Psoas muscle (tissue), 8 donors: Measurements from ENCODE around the gene CMC4. TPM values are rescaled to one million over a fixed set of nuclear protein-coding genes. Genes with fewer than 3 reads are reported as not detected.

ENCODE experiments used
- ATAC-seq, 4 donors: fragments of 200-7000 bp; cut with Tn5 transposase; one replicate each; pipeline ENCODE4 v1.9.1; 2020; ENCODE audit warnings: moderate library complexity in 3 of 4, mild to moderate bottlenecking in 2 of 4
- DNase-seq, 2 donors: peaks; one replicate each; pipeline ENCODE4 v3.0.0-alpha.2; 2020
- H3K27ac ChIP-seq: fragments of 200-600 bp; one replicate; pipeline ENCODE4 v1.8.0; 2022
- H3K27me3 ChIP-seq, 3 donors: fragments of 200-600 bp in 1 of 3; one replicate each; pipeline versions ENCODE4 v1.6.1 to v1.8.0; 2013 to 2022; ENCODE audit warnings: low read length in 2 of 3, mild to moderate bottlenecking in 2 of 3, moderate library complexity in 1 of 3; ENCODE audit not compliant: insufficient read depth in 3 of 3
- H3K36me3 ChIP-seq, 2 donors: fragments of 200-600 bp in 1 of 2; one replicate each; pipeline versions ENCODE4 v1.6.1 to v1.8.0; 2013 to 2022; ENCODE audit warnings: low read depth in 1 of 2, mild to moderate bottlenecking in 1 of 2, moderate library complexity in 1 of 2; ENCODE audit not compliant: insufficient read depth in 1 of 2
- H3K4me1 ChIP-seq: fragments of 200-600 bp; one replicate; pipeline ENCODE4 v1.8.0; 2022
- H3K4me3 ChIP-seq: fragments of 200-600 bp; one replicate; pipeline ENCODE4 v1.8.0; 2022; ENCODE audit warnings: mild to moderate bottlenecking
- H3K9me3 ChIP-seq: fragments of 200-600 bp; one replicate; pipeline ENCODE4 v1.8.0; 2022
- CTCF ChIP-seq: fragments of 200-600 bp; IDR thresholded peaks from one replicate; pipeline ENCODE4 v1.8.0; 2022; ENCODE audit warnings: antibody characterized with exemption
- WGBS, 3 donors: extraction: QIAGEN DNeasy Blood & Tissue Kit; methylation state at CpG; one replicate each; pipeline versions ENCODE4 v1.1.6 to v1.1.7; 2013; 5-methylcytosine and 5-hydroxymethylcytosine counted together
- intact Hi-C, 2 donors: fragments of 100-400 bp; cut with DNase I; formaldehyde crosslinking; loops; one replicate each; pipeline versions ENCODE4 v1.11.0 to v1.14.2; 2022
- polyA plus RNA-seq, 3 donors: library from polyadenylated mRNA; stranded (reverse); fragments of 200-250 nt; gene quantifications; one replicate each; pipeline ENCODE4 v1.2.3, GENCODE V29; 2013
- total RNA-seq, 4 donors: library from RNA; stranded (reverse); fragmentation: NEBNext Ultra II Directional in 2 of 4; extraction: Animal tissue kit (Norgen Biotek cat#: 25700) in 2 of 4; gene quantifications; one replicate each; pipeline versions ENCODE4 v1.2.1 to v1.2.4, GENCODE V29; 2021 to 2023
- donor health status: healthy with polysubstance abuse.
- donor health status: DM: no; HTN: no; CAD: no; lungs with moderate emphysema.
- donor health status: Bipolar disorder and iron deficiency.
- donor health status: healthy.
- donor health status: DM: yes; HTN: yes; CAD: no.
- donor health status: DM: no; HTN: no; CAD: no.
- donor health status: DM: no; HTN: no; CAD: no.
- donor health status: DM: yes; HTN: yes; CAD: no.

CMC4 gene
- total and polyA plus RNA-seq, 7 donors: 6.2 to 23.9 (median 12.5) TPM

- intact Hi-C loops: no loop called here
- Histone ChIP-seq H3K4me1 (no peaks in the 10 kb centered on the region), H3K27ac (no peak overlapping the region), H3K9me3 (no peaks in the 10 kb centered on the region), H3K4me3 (no peak overlapping the region), H3K36me3 (no peaks in the 10 kb centered on the region), H3K27me3 (no peaks in the 10 kb centered on the region)
- DNase-seq: no peak
- no peak for ATAC-seq
- 83 to 93% (median 90%) methylated on average over 6 of the region's 6 CpGs for WGBS, 3 donors
- no peak for TF ChIP-seq CTCF
Measured at GRCh38 chrX:155023907-155024833, 46.8 kb downstream of the CMC4 start.

- 11 to 22% (median 20%) methylated on average over 1 of the region's 1 CpG for WGBS, 3 donors
- intact Hi-C loops: no loop called here
- TF ChIP-seq CTCF: no peak
- ATAC-seq (no peak), DNase-seq (no peak)
- no peaks in the 10 kb centered on the region for H3K4me1 ChIP-seq
- no peaks in the 10 kb centered on the region for H3K9me3 ChIP-seq
- no peaks in the 10 kb centered on the region for H3K27me3 ChIP-seq
- no peaks in the 10 kb centered on the region for H3K36me3 ChIP-seq
- peak within 1 kb of the TSS; percentile 45 for H3K4me3 ChIP-seq
- H3K27ac ChIP-seq: peak within 1 kb of the TSS; percentile 33
Measured at GRCh38 chrX:155022585-155022984, 48.4 kb downstream of the CMC4 start, which contains the start of gene F8. Gene F8, minus strand, starts transcription at chrX:155022723. Its CDS starts 171 bp downstream, at chrX:155022552.

GRCh38 chrX:155020591-155020990, 50.3 kb downstream of the CMC4 start:
- no peaks in the 10 kb centered on the region for H3K4me1 ChIP-seq
- ATAC-seq (no peak), DNase-seq (no peak)
- 73 to 88% (median 88%) methylated on average over 3 of the region's 3 CpGs for WGBS, 3 donors
- H3K4me3 ChIP-seq: peak overlapping the region; percentile 45
- no peaks in the 10 kb centered on the region for H3K36me3 ChIP-seq
- H3K27me3 ChIP-seq: no peaks in the 10 kb centered on the region
- intact Hi-C loops: no loop called here
- no peaks in the 10 kb centered on the region for H3K9me3 ChIP-seq
- no peak for TF ChIP-seq CTCF
- no peak overlapping the region for H3K27ac ChIP-seq

Other genes with a start within 250 kb of the CMC4 start
- gene SMIM9, start 236.5 kb downstream of the CMC4 start, total RNA-seq: not detected
- not detected for gene SMIM9, start 236.5 kb downstream of the CMC4 start, polyA plus RNA-seq
- 10 to 100 TPM; 16.6 to 28.3 (median 24.8) TPM for gene F8A1, start 184.8 kb downstream of the CMC4 start, total RNA-seq
- gene F8A1, start 184.8 kb downstream of the CMC4 start, polyA plus RNA-seq: 10 to 100 TPM; 14.1 to 16.2 (median 14.2) TPM
- gene F8, start 48.4 kb downstream of the CMC4 start, total RNA-seq: 10 to 100 TPM; 13.5 to 31.7 (median 22.1) TPM
- gene F8, start 48.4 kb downstream of the CMC4 start, polyA plus RNA-seq: 10 to 100 TPM; 14.1 to 17.6 (median 15.8) TPM
- 100 to 1,000 TPM; 258 to 318 (median 275) TPM for gene FUNDC2, start 44.3 kb downstream of the CMC4 start, total RNA-seq
- gene FUNDC2, start 44.3 kb downstream of the CMC4 start, polyA plus RNA-seq: 100 to 1,000 TPM; 386 to 441 (median 416) TPM
- 10 to 100 TPM; 10.5 to 22.9 (median 18.0) TPM for gene MTCP1, start within 50 bp of the CMC4 start, total RNA-seq
- 1 to 10 TPM; 2.3 to 6.2 (median 6.0) TPM for gene MTCP1, start within 50 bp of the CMC4 start, polyA plus RNA-seq
- 10 to 100 TPM; 12.9 to 16.8 (median 15.2) TPM for gene BRCC3, start 372 bp upstream of the CMC4 start, total RNA-seq
- 10 to 100 TPM in 1 of 3 donors, 1 to 10 TPM in 2; 7.3 to 18.2 (median 8.4) TPM for gene BRCC3, start 372 bp upstream of the CMC4 start, polyA plus RNA-seq
- 10 to 100 TPM; 57.4 to 69.9 (median 62.9) TPM for gene VBP1, start 145.3 kb upstream of the CMC4 start, total RNA-seq
- 10 to 100 TPM; 49.1 to 92.8 (median 54.8) TPM for gene VBP1, start 145.3 kb upstream of the CMC4 start, polyA plus RNA-seq
- gene RAB39B, start 193.4 kb upstream of the CMC4 start, total RNA-seq: not detected
- under 1 TPM in 2 of 3 donors, not detected in 1; 0.01 to 0.03 TPM for gene RAB39B, start 193.4 kb upstream of the CMC4 start, polyA plus RNA-seq